Smooth muscle cell (in vitro differentiated cells): ENCODE measurements around the gene FAM219A. TPM values are rescaled to one million over a fixed set of nuclear protein-coding genes. Genes with fewer than 3 reads are reported as not detected.

Experiments
- DNase-seq: peaks from one replicate; lab custom pipeline; 2025; ENCODE audit not compliant: unreplicated experiment; lab: John Stamatoyannopoulos, UW
- H2AFZ ChIP-seq: fragments of 200-600 bp; sonication (generic); 2 replicates; pipeline ENCODE4 v1.6.0; 2016; ENCODE audit warnings: antibody characterized with exemption, low read depth, mild to moderate bottlenecking
- H3F3A ChIP-seq: fragments of 200-600 bp; sonication (generic); 2 replicates; pipeline ENCODE4 v1.6.0; 2017; ENCODE audit warnings: antibody characterized with exemption, low read depth
- H3K27ac ChIP-seq: fragments of 200-600 bp; sonication (generic); 2 replicates; pipeline ENCODE4 v1.5.1; 2016; ENCODE audit warnings: low read depth, mild to moderate bottlenecking
- H3K27me3 ChIP-seq: fragments of 200-600 bp; sonication (generic); 2 replicates; pipeline ENCODE4 v1.6.1; 2016; ENCODE audit warnings: low read depth, mild to moderate bottlenecking
- H3K36me3 ChIP-seq: fragments of 200-600 bp; sonication (generic); 2 replicates; pipeline ENCODE4 v1.5.1; 2016; ENCODE audit warnings: low read depth
- H3K4me1 ChIP-seq: fragments of 200-600 bp; sonication (generic); 2 replicates; pipeline ENCODE4 v1.5.1; 2016; ENCODE audit warnings: low read depth
- H3K4me2 ChIP-seq: fragments of 200-600 bp; sonication (generic); 2 replicates; pipeline ENCODE4 v1.6.0; 2016; ENCODE audit warnings: mild to moderate bottlenecking
- H3K4me3 ChIP-seq: fragments of 200-600 bp; sonication (generic); 2 replicates; pipeline ENCODE4 v1.5.1; 2016; ENCODE audit warnings: mild to moderate bottlenecking
- H3K79me2 ChIP-seq: fragments of 200-600 bp; sonication (generic); 2 replicates; pipeline ENCODE4 v1.6.0; 2016; ENCODE audit warnings: low read depth, mild to moderate bottlenecking
- H3K9ac ChIP-seq: fragments of 200-600 bp; sonication (generic); 2 replicates; pipeline ENCODE4 v1.6.0; 2016; ENCODE audit warnings: low read depth
- H3K9me3 ChIP-seq: fragments of 200-600 bp; sonication (generic); replicated peaks from 2 replicates; pipeline ENCODE4 v1.5.1; 2016; ENCODE audit warnings: low read depth
- H4K20me1 ChIP-seq: fragments of 200-600 bp; sonication (generic); 2 replicates; pipeline ENCODE4 v1.6.0; 2016; ENCODE audit warnings: low read depth
- WGBS: methylation state at CpG from one replicate; pipeline ENCODE4 v1.1.7; 2016; ENCODE audit warnings: low lambda C conversion rate; 5-methylcytosine and 5-hydroxymethylcytosine counted together
- polyA plus RNA-seq: library from polyadenylated mRNA; unstranded; fragments of >200 nt; fragmentation: Nextera tagmentation; extraction: Ambion mirVana; gene quantifications from 2 replicates; pipeline ENCODE4 v1.2.1, GENCODE V29; 2016
- total RNA-seq: library from RNA; depleted of rRNA; stranded (reverse); fragments of >200 nt; gene quantifications from 2 replicates; pipeline ENCODE4 v1.2.3, GENCODE V29; 2014
- TF ChIP-seq, protein P1 (sequence below): fragments of 200-600 bp; sonication (generic); IDR thresholded peaks from 2 replicates; pipeline ENCODE4 v1.5.1; 2017; ENCODE audit warnings: borderline replicate concordance, mild to moderate bottlenecking, antibody characterized with exemption; ENCODE audit not compliant: insufficient read depth, poor library complexity, severe bottlenecking

FAM219A gene
- total and polyA plus RNA-seq, 2 experiments from 2014 or later, result 13.3 to 29.5 TPM

DNA sequence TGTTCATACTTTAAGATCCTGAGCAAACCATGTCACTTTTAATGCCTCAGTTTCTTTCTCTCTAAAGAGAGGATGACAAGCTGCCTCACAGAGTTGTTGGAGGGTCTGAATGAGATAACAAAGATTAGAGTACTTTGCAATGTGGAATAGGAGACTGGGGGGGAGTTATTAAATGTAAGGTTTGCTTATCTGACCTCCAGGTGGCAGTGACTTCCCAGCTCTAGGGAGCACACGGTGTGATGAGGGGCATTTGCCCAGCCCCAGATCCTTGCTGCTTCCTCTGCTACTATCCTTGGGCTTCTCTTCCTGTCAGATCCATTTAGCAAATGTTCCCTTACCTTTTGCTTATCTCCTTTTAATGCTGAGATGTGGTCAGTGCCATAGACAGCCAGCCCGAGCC, 33.7 kb upstream of the FAM219A start:
- Histone ChIP-seq H3K4me1 (no peaks in the 10 kb centered on the region), H4K20me1 (no peaks in the 10 kb centered on the region), H3F3A (no peaks in the 10 kb centered on the region), H3K4me2 (no peak overlapping the region), H3K79me2 (no peaks in the 10 kb centered on the region), H3K36me3 (no peaks in the 10 kb centered on the region), H3K9me3 (no peaks in the 10 kb centered on the region), H3K9ac (no peak overlapping the region), H3K27ac (no peak overlapping the region), H3K4me3 (no peak overlapping the region), H2AFZ (no peak overlapping the region), H3K27me3 (peaks cover 12% of the 10 kb centered on the region)
- 45% methylated on average over 2 of the region's 2 CpGs for WGBS
- DNase-seq, result no peak
- TF ChIP-seq, protein P1, sequence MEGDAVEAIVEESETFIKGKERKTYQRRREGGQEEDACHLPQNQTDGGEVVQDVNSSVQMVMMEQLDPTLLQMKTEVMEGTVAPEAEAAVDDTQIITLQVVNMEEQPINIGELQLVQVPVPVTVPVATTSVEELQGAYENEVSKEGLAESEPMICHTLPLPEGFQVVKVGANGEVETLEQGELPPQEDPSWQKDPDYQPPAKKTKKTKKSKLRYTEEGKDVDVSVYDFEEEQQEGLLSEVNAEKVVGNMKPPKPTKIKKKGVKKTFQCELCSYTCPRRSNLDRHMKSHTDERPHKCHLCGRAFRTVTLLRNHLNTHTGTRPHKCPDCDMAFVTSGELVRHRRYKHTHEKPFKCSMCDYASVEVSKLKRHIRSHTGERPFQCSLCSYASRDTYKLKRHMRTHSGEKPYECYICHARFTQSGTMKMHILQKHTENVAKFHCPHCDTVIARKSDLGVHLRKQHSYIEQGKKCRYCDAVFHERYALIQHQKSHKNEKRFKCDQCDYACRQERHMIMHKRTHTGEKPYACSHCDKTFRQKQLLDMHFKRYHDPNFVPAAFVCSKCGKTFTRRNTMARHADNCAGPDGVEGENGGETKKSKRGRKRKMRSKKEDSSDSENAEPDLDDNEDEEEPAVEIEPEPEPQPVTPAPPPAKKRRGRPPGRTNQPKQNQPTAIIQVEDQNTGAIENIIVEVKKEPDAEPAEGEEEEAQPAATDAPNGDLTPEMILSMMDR, result no peak

DNA sequence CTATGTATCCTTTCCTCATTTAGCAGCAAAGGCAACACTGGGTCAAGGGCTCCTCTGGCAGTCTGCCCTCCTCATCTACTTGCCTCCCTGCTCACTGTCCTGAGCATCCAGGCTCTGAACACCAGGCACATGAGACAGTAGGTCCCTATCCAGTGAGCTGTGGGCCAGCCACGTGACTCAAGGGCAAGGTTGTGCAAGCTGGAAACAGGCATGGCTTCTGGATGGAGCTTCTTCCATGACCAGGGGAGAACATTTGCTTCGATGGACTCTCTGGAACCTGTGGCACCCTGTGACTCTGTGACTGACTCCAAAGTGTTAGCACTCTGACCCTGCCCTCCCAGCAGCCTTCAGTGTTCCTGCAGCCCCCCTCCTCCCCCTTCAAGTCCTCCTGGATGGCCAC, 33.2 kb upstream of the FAM219A start:
- Histone ChIP-seq H3K4me2 (no peak overlapping the region), H3K79me2 (no peaks in the 10 kb centered on the region), H3K9ac (no peak overlapping the region), H3K36me3 (no peaks in the 10 kb centered on the region), H3K27ac (no peak overlapping the region), H2AFZ (no peak overlapping the region), H3K4me1 (no peaks in the 10 kb centered on the region), H4K20me1 (no peaks in the 10 kb centered on the region), H3F3A (no peaks in the 10 kb centered on the region), H3K9me3 (no peaks in the 10 kb centered on the region), H3K4me3 (no peak overlapping the region), H3K27me3 (peaks cover 15% of the 10 kb centered on the region)
- TF ChIP-seq, protein P1, result no peak
- no peak for DNase-seq
- 45% methylated on average over 2 of the region's 2 CpGs for WGBS

DNA sequence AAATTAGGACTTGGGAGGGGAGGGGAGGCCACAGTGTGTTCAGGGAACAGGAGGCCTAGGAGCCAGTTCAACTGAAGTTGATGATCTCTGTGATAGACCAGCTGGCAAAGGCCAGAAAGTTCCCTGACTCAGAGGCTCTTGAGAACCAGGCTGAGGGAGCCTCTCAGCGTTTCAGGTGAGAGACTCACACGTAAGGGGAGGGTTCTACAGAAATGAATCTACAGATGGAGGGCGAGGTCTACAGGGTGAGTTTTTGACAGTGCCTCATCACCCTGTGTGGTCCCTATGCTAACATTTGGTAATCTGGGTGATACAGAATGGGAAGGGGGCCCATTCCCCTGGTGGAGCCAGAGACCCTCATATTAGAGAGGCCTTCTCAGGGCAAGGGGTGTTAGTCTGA, 32.4 kb upstream of the FAM219A start:
- no peak overlapping the region for H3K27ac ChIP-seq
- no peaks in the 10 kb centered on the region for H3K79me2 ChIP-seq
- H3K9me3 ChIP-seq, result no peaks in the 10 kb centered on the region
- no peak overlapping the region for H3K9ac ChIP-seq
- H3F3A ChIP-seq, result no peaks in the 10 kb centered on the region
- TF ChIP-seq, protein P1, result no peak
- no peak overlapping the region for H3K4me3 ChIP-seq
- WGBS, result 61% methylated on average over 3 of the region's 3 CpGs
- no peaks in the 10 kb centered on the region for H4K20me1 ChIP-seq
- peaks cover 15% of the 10 kb centered on the region for H3K27me3 ChIP-seq
- no peak overlapping the region for H2AFZ ChIP-seq
- DNase-seq, result no peak
- no peaks in the 10 kb centered on the region for H3K4me1 ChIP-seq
- no peaks in the 10 kb centered on the region for H3K36me3 ChIP-seq
- no peak overlapping the region for H3K4me2 ChIP-seq

DNA sequence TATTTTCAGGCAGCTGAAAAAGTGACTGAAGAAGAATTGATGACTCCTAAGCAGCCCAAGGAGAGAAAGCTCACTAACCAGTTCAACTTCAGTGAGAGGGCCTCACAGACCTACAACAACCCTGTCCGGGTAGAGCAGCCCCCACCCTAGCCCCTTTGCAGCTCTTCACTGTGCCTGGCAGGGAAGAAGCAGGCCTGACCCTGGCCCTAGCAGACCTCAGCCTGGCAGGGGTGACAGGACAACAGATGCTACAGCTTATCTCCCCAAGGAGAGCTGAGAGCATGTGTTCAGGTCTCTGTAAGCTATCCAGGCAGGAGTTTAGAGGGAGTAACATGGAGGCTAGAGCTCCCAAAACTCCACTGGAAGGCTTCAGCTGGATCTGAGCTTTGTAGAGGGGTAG, 32.0 kb upstream of the FAM219A start:
- H3K27ac ChIP-seq, result no peak overlapping the region
- TF ChIP-seq, protein P1, result no peak
- H3K79me2 ChIP-seq, result no peaks in the 10 kb centered on the region
- no peak overlapping the region for H2AFZ ChIP-seq
- no peaks in the 10 kb centered on the region for H3K9me3 ChIP-seq
- H3K27me3 ChIP-seq, result peaks cover 15% of the 10 kb centered on the region
- H3K4me2 ChIP-seq, result no peak overlapping the region
- H3F3A ChIP-seq, result no peaks in the 10 kb centered on the region
- H3K9ac ChIP-seq, result no peak overlapping the region
- DNase-seq, result no peak
- H3K36me3 ChIP-seq, result no peaks in the 10 kb centered on the region
- no peaks in the 10 kb centered on the region for H3K4me1 ChIP-seq
- no peak overlapping the region for H3K4me3 ChIP-seq
- no peaks in the 10 kb centered on the region for H4K20me1 ChIP-seq
- 77% methylated on average over 1 of the region's 1 CpG for WGBS
